ENCODE measurements around the gene B9D1.

The B9D1 gene

GRCh38 chr17:19303367-19303776 lies 59.2 kb downstream of the B9D1 start:
- DNase-seq (ENCODE audit: low spot score): peak; percentile 20

GRCh38 chr17:19302791-19303331 lies 59.7 kb downstream of the B9D1 start:
- DNase-seq (ENCODE audit: low spot score): peak; percentile 61

- DNase-seq (ENCODE audit: low spot score): no peak
Measured at GRCh38 chr17:19301973-19302372, 60.5 kb downstream of the B9D1 start.

DNA sequence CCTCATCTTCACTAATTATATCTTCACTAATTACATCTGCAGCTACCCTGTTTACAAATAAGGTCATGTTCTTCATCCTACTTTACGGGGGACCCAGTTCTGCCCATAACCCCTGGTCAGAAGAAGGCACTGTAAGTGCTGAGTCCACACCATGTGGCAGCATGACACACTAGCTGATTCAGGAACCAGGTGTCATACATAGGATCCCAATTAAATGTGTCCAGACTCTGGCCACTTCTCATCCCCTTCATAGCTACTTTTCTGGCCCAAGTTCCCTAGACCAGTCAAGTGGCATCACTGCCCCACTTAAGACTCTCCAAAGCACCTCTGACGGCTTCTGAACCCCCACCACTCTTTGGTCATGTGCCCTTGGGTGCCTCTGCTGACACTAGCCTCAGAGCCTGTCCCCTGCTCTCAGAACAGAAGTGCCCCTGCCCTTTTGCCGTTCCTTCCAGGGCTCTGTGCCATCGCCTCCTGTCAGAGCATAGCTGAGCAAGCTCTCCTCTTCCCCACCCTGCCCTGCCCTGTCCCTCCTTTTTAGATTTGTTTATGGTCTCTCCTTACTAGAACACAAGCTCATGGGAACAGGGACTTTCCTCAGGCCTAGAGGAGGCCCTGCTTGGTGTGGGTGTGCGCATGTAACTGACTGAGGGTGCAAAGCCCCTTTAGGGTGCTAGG lies 61.1 kb downstream of the B9D1 start:
- peak; percentile 39 for DNase-seq (ENCODE audit: low spot score)

GRCh38 chr17:19299866-19300265 lies 62.7 kb downstream of the B9D1 start:
- no peak for DNase-seq (ENCODE audit: low spot score)

DNA sequence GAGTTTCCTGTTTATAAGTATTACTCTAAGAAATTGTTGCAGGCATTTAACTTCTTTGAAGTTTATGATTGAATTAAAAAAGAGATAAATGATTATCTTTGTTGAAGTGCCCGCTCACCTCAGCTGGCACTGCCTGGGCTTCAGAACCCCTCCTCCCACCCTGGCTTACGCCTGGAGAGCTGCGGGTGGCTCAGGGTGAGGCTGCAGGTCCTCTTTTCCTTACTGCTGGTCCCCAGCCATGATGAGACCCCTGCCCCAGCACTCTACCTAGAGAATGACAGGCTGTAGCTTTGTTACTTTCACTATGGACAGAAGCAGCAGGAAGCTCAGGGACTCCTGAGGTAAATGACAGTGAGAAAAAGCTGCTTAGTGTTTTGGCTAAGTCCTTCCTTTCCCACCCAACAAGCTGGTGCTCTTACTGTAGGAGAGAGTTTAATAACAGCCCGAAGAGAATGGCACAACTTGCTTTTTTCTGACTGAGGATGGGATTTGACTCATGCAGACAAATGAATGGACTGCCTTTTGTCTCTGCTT lies 63.2 kb downstream of the B9D1 start:
- DNase-seq (ENCODE audit: low spot score): peak; percentile 36

- no peak for DNase-seq (ENCODE audit: low spot score)
Measured at GRCh38 chr17:19298569-19299213, 63.8 kb downstream of the B9D1 start.

GRCh38 chr17:19296786-19297778 lies 65.4 kb downstream of the B9D1 start:
- DNase-seq (ENCODE audit: low spot score): no peak

- DNase-seq (ENCODE audit: low spot score): no peak
Measured at GRCh38 chr17:19295473-19296135, 66.9 kb downstream of the B9D1 start.

DNA sequence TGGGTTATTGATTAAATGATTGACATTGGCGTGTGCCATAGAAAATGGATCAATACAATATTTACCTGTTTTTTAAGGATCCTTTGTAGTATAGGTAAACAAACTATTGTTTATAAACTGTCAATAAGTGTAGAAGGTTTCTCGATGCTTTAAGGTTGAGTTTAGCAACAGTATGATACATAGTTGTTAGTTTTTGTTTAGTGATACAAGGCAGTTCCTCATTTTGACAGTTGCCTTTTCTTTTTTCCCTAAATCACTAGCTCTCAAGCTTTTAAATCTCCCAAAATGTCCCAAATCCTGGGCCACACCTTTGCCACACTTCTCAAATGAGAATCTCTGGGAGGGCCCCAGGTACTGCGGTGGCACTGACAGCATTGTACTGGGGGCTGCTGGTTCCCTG lies 68.1 kb downstream of the B9D1 start:
- no peak for DNase-seq (ENCODE audit: low spot score)

Data from pons (tissue), 1 donor.